ENCODE measurements around the gene CRACR2A. TPM values are rescaled to one million over a fixed set of nuclear protein-coding genes. Genes with fewer than 3 reads are reported as not detected.

CRACR2A gene
- total RNA-seq, 1 donor from 2014 or later = 2.7 TPM

DNA sequence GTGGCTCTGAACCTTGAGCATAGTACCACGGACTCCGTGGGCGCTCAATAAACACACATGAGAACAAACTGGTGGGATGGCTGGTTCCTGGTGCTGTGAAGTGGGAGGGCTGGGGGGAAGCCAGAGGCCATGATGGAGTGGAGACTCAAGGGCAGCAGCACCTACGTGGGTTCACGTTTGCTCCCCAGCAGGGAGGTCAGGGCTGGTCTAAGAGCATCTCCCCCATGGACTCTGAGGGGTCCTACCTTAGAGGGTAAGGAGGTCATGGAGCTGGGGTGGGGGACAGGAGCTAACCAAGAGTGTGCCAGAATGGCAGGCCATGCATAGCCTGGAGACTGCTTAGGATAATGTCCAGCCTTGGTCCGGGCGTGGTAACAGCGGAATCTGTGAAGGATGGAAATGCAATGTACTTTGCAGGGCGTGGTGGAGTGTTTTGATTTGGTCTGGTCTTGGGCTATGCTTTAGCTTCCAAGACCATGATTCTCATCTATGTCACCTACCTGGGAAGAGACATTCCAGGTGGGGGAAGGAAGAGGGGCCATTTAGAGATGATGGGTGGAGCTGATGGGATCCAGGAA is 158.9 kb downstream of the CRACR2A start:
- H3K9me3 Mint-ChIP-seq = no peaks in the 10 kb centered on the region
- no peak overlapping the region for H3K27ac Mint-ChIP-seq (ENCODE audit: unreplicated experiment)
- H3K36me3 Mint-ChIP-seq (ENCODE audit: low read depth) = peaks cover 2% of the 10 kb centered on the region
- no peaks in the 10 kb centered on the region for H3K27me3 Mint-ChIP-seq (ENCODE audit: low read depth)
- TF ChIP-seq, protein P1, sequence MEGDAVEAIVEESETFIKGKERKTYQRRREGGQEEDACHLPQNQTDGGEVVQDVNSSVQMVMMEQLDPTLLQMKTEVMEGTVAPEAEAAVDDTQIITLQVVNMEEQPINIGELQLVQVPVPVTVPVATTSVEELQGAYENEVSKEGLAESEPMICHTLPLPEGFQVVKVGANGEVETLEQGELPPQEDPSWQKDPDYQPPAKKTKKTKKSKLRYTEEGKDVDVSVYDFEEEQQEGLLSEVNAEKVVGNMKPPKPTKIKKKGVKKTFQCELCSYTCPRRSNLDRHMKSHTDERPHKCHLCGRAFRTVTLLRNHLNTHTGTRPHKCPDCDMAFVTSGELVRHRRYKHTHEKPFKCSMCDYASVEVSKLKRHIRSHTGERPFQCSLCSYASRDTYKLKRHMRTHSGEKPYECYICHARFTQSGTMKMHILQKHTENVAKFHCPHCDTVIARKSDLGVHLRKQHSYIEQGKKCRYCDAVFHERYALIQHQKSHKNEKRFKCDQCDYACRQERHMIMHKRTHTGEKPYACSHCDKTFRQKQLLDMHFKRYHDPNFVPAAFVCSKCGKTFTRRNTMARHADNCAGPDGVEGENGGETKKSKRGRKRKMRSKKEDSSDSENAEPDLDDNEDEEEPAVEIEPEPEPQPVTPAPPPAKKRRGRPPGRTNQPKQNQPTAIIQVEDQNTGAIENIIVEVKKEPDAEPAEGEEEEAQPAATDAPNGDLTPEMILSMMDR (conservative IDR thresholded peaks at IDR 0.05) = no peak
- peaks cover 4% of the 10 kb centered on the region for H3K4me1 Mint-ChIP-seq
- no peak overlapping the region for H3K4me3 Mint-ChIP-seq
- DNase-seq (ENCODE audit: low read depth, low spot score) = no peak

DNA sequence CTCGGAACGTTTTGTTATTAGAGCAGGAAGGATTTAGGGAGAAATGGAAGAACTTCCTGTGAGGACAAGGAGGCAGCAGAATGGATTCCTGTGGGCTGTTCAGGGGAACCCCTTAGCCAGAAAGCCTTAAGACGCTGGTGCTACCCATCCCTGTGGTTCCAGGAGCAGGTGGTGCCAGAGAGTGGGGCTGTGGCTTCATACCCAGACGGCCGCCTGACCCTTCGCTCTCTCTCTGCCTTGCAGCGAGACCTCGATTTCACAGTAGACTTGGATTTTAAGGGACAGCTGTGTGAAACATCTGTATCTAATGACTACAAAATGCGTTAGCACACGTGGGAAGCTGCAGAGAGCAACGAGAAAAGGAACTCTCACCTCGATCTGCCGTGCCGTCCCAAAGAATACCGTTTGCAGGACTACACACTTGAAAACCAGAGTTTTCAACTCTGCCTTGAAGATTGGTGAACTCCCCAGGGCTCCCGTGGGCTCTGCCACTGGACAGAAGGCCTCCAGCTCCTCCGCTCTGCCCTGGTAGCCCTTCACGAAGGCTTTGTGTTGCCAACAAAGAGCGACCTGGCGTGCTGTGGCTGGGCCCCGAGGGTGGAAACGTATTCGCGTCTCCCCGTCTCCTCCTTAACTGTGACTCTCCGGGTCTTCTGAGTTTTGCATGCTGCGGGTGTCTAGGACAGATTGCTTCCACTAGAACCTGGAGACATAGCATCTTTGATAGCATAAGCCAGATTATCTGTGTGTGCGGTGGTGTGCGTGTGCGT is 159.9 kb downstream of the CRACR2A start:
- H3K27me3 Mint-ChIP-seq (ENCODE audit: low read depth) = no peaks in the 10 kb centered on the region
- H3K9me3 Mint-ChIP-seq = no peaks in the 10 kb centered on the region
- no peak overlapping the region for H3K4me3 Mint-ChIP-seq

DNA sequence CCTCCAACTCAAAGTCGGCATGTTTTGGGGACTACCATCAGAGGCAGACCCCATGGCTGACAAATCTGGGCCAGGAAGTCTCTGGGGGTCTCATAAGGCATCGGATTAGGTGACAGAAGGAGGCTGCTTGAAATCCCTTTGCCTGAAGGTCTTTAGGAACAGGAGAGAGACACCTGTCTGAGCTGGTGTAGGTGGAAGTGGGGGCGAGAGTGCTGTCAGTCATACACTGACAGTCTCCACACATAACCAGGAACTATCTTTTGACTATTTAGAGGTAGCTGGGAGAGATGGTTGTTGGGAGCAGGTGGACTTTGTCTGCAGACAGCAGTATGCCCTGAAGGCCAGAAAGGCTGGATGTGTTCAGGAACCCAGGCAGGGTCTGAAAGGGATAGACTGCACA is 163.2 kb downstream of the CRACR2A start:
- H3K27ac Mint-ChIP-seq (ENCODE audit: unreplicated experiment) = peak overlapping the region; percentile 47
- no peak for DNase-seq (ENCODE audit: low read depth, low spot score)
- peaks cover 9% of the 10 kb centered on the region for H3K36me3 Mint-ChIP-seq (ENCODE audit: low read depth)
- H3K27me3 Mint-ChIP-seq (ENCODE audit: low read depth) = peaks cover 7% of the 10 kb centered on the region
- TF ChIP-seq, protein P1 (conservative IDR thresholded peaks at IDR 0.05) = no peak
- H3K4me1 Mint-ChIP-seq = no peaks in the 10 kb centered on the region
- H3K4me3 Mint-ChIP-seq = no peak overlapping the region
- H3K9me3 Mint-ChIP-seq = peaks cover 2% of the 10 kb centered on the region

More for the DNA sequence above, 159.9 kb downstream of the CRACR2A start:
- Mint-ChIP-seq H3K36me3 (ENCODE audit: low read depth) (peaks cover 2% of the 10 kb centered on the region), H3K27ac (ENCODE audit: unreplicated experiment) (no peak overlapping the region), H3K4me1 (no peaks in the 10 kb centered on the region)
- TF ChIP-seq, protein P1 (conservative IDR thresholded peaks at IDR 0.05) = no peak
- DNase-seq (ENCODE audit: low read depth, low spot score) = no peak

DNA sequence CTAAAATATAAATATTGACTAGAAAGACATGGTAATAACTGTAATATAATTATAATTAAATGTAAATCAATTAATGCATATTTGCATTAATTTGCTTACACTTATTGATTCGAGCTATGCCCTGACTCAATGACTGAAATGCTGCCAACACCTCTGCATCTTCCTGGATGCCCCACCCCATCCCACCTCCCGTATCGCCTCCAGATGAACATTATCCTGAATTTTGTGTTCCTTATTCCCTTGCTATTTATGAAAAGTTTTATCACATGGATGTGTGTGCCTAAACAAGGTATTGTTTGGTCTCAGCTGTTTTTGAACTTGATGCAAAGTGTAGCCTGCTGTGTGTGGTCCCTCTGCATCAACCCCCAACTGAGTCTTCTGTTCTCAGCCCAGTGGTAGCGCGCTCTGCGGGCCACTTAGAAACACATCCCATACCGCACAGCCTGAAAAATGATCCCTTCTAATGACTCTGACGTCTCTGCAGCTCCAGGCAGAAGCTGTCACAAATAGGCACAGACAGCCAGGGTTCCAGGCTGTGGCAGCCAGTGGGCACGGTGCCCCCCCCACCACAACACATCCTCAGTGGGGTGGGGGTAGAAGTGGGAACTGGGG is 165.4 kb downstream of the CRACR2A start:
- H3K27me3 Mint-ChIP-seq (ENCODE audit: low read depth) = peaks cover 7% of the 10 kb centered on the region
- DNase-seq (ENCODE audit: low read depth, low spot score) = no peak
- peaks cover 18% of the 10 kb centered on the region for H3K36me3 Mint-ChIP-seq (ENCODE audit: low read depth)
- TF ChIP-seq, protein P1 (conservative IDR thresholded peaks at IDR 0.05) = no peak
- no peaks in the 10 kb centered on the region for H3K4me1 Mint-ChIP-seq
- H3K9me3 Mint-ChIP-seq = peaks cover 2% of the 10 kb centered on the region
- no peak overlapping the region for H3K4me3 Mint-ChIP-seq
- no peak overlapping the region for H3K27ac Mint-ChIP-seq (ENCODE audit: unreplicated experiment)

DNA sequence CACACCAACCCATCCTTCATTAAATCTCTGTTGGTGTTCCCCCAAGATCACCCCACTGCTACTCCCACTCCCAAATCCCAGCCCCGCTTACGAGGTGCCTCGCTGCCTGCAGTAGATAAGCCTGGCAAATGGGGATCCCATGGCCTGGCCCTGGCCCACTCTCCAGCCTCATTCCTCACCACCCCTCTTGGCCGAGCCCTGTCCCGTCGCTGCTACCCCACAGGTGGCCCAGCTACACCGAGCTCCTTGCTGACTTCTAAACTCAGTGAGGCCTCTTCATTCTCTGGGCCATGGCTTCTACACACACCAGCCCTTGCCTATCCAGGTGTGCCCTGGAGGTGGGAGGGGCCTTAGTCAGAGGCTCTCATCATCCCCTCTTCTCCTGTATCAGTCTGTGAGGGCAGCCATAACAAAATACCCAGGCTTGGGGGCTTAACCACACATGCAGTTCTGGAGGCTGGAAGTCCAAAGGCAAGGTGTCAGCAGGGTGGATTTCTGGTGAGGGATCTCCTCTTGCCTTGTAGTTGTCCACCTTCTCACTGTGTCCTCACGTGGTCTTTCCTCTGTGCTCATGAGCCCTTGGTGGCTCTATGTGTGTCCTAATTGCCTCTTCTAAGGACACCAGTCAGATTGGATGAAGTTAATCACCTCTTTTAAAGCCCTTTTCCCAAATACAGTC is 169.1 kb downstream of the CRACR2A start:
- TF ChIP-seq, protein P1 (conservative IDR thresholded peaks at IDR 0.05) = no peak
- H3K9me3 Mint-ChIP-seq = peaks cover 5% of the 10 kb centered on the region
- H3K4me1 Mint-ChIP-seq = peaks cover 18% of the 10 kb centered on the region
- H3K4me3 Mint-ChIP-seq = no peak overlapping the region
- H3K36me3 Mint-ChIP-seq (ENCODE audit: low read depth) = peaks cover 25% of the 10 kb centered on the region
- DNase-seq (ENCODE audit: low read depth, low spot score) = no peak
- H3K27ac Mint-ChIP-seq (ENCODE audit: unreplicated experiment) = no peak overlapping the region
- H3K27me3 Mint-ChIP-seq (ENCODE audit: low read depth) = peaks cover 7% of the 10 kb centered on the region

Data from neural crest cell (in vitro differentiated cells).